ENCODE measurements around the gene OTUB2.

GRCh38 chr14:93998871-93999403 is 27.2 kb upstream of the OTUB2 start:
- TF ChIP-seq CTCF (conservative IDR thresholded peaks at IDR 0.05) = no peak
- TF ChIP-seq ZFX (IDR thresholded peaks at IDR 0.05) = no peak

Measured in C4-2B (cell line).